K562 (cell line): ENCODE measurements around the gene CCK. TPM values are rescaled to one million over a fixed set of nuclear protein-coding genes. Genes with fewer than 3 reads are reported as not detected.

Source experiments
- ATAC-seq: fragments of 200-7000 bp; cut with Tn5 transposase; 3 replicates; pipeline ENCODE4 v1.9.1; 2020; ENCODE audit warnings: moderate library complexity
- BruUV-seq: library from RNA; stranded (reverse); fragments of 400-500 nt; replicated peaks from 2 replicates; lab custom pipeline; 2021; lab: Mats Ljungman, UMichigan
- CTCF ChIA-PET: fragments of 300-600 bp; formaldehyde crosslinking; extraction: SDS; loops from one replicate; lab custom pipeline; 2021; ENCODE audit warnings: low intra/inter-chr PET ratio; lab: Yijun Ruan, JAX
- POLR2A ChIA-PET: fragments of 300-600, 350-650 bp; sonication (Branson Sonifier 250); formaldehyde crosslinking; extraction: SDS; loops from one replicate; lab custom pipeline; 2021; ENCODE audit warnings: antibody characterized with exemption, inconsistent platforms; lab: Yijun Ruan, JAX
- DNase-seq, 4 experiments: peaks; one replicate each; pipeline versions ENCODE4 v3.0.0 to v3.0.0-alpha.2; 2011 to 2018; ENCODE audit warnings: low spot score in 3 of 4, mixed read lengths in 3 of 4; ENCODE audit errors: extremely low read depth in 1 of 4
- FAIRE-seq: peaks from 2 replicates; lab custom pipeline; 2011; peaks lifted over from hg19 to GRCh38; lab: Jason Lieb, UNC
- H2AFZ ChIP-seq: 2 replicates; pipeline ENCODE4 v1.6.0; 2011; ENCODE audit warnings: low read depth, low read length, control low read depth, inconsistent platforms
- H3K27ac ChIP-seq: fragments of 200-600 bp; 3 replicates; pipeline ENCODE4 v1.8.0; 2011; ENCODE audit warnings: low read depth, mild to moderate bottlenecking, control low read depth, inconsistent platforms, low read length, moderate library complexity, mixed read lengths; ENCODE audit errors: extremely low read depth
- H3K27me3 ChIP-seq, 2 experiments: fragments of 300-600 bp in 1 of 2; 2 replicates in 1 of 2; 3 replicates in 1 of 2; pipeline versions ENCODE4 v1.6.0 to v1.8.0; 2011; ENCODE audit warnings: inconsistent platforms in 2 of 2, low read length in 2 of 2, mild to moderate bottlenecking in 1 of 2, mixed read lengths in 1 of 2, moderate library complexity in 1 of 2; ENCODE audit not compliant: control insufficient read depth in 2 of 2, insufficient read depth in 2 of 2
- H3K36me3 ChIP-seq: fragments of 300-600 bp; 3 replicates; pipeline ENCODE4 v1.8.0; 2011; ENCODE audit warnings: mild to moderate bottlenecking, low read length, inconsistent platforms; ENCODE audit not compliant: control insufficient read depth, insufficient read depth
- H3K4me1 ChIP-seq, 2 experiments: fragments of 200-600 bp in 1 of 2; replicated peaks in 1 of 2; 2 replicates in 1 of 2; 3 replicates in 1 of 2; pipeline versions ENCODE4 v1.5.1 to v1.8.0; 2011; ENCODE audit warnings: inconsistent platforms in 2 of 2, low read length in 2 of 2, mild to moderate bottlenecking in 1 of 2, mixed read lengths in 1 of 2, moderate library complexity in 1 of 2; ENCODE audit not compliant: control insufficient read depth in 2 of 2, insufficient read depth in 2 of 2
- H3K4me2 ChIP-seq: 2 replicates; pipeline ENCODE4 v1.6.1; 2011; ENCODE audit warnings: low read length, control low read depth, inconsistent platforms, mixed read lengths; ENCODE audit not compliant: insufficient read depth
- H3K4me3 ChIP-seq: fragments of 200-600 bp; sonication (generic), shearing (Covaris generic); 2 replicates; pipeline ENCODE4 v1.5.1; 2016; ENCODE audit warnings: control low read depth, inconsistent platforms
- H3K79me2 ChIP-seq: fragments of 200-600 bp; 3 replicates; pipeline ENCODE4 v1.8.0; 2011; ENCODE audit warnings: low read length, inconsistent platforms; ENCODE audit not compliant: control insufficient read depth, insufficient read depth
- H3K9ac ChIP-seq, 2 experiments: 2 replicates each; pipeline versions ENCODE4 v1.6.0 to v1.6.1; 2011; ENCODE audit warnings: low read depth in 2 of 2, low read length in 2 of 2, control low read depth in 1 of 2, inconsistent platforms in 1 of 2, mild to moderate bottlenecking in 1 of 2, mixed read lengths in 1 of 2; ENCODE audit not compliant: insufficient read depth in 1 of 2
- H3K9me1 ChIP-seq: one replicate; pipeline ENCODE4 v1.6.0; 2011; ENCODE audit warnings: inconsistent platforms, mild to moderate bottlenecking, low read length, moderate library complexity; ENCODE audit not compliant: control insufficient read depth, insufficient read depth
- H3K9me3 ChIP-seq: replicated peaks from 2 replicates; pipeline ENCODE4 v1.5.1; 2011; ENCODE audit warnings: low read depth, low read length, inconsistent platforms; ENCODE audit not compliant: control insufficient read depth, insufficient read depth
- H4K20me1 ChIP-seq: replicated peaks from 2 replicates; pipeline ENCODE4 v1.6.1; 2011; ENCODE audit warnings: low read length, inconsistent platforms, mixed read lengths; ENCODE audit not compliant: control insufficient read depth, insufficient read depth
- MCM3 ChIP-seq: fragments of 450-650 bp; IDR thresholded peaks from 2 replicates; pipeline ENCODE4 v1.6.1; 2016
- MCM5 ChIP-seq: fragments of 450-650 bp; IDR thresholded peaks from 2 replicates; pipeline ENCODE4 v1.6.1; 2016; ENCODE audit warnings: low read depth
- SMARCA4 ChIP-seq: fragments of 450-650 bp; IDR thresholded peaks from 2 replicates; pipeline ENCODE4 v1.6.1; 2016
- TEAD2 ChIP-seq: fragments of 450-650 bp; IDR thresholded peaks from 2 replicates; pipeline ENCODE4 v1.6.1; 2016; ENCODE audit warnings: missing genetic modification characterization, control low read depth, missing compliant biosample characterization
- ZNF146 ChIP-seq: IDR thresholded peaks from one replicate; pipeline ENCODE4 v1.6.1; 2018; ENCODE audit warnings: missing compliant biosample characterization; ENCODE audit not compliant: unreplicated experiment
- WGBS: fragments of 100-300 bp; shearing (Covaris generic); methylation state at CpG from one replicate; pipeline ENCODE4 v1.1.6; 2016; ENCODE audit warnings: low coverage, mixed read lengths; ENCODE audit not compliant: insufficient coverage; ENCODE audit errors: missing lambda C conversion rate; 5-methylcytosine and 5-hydroxymethylcytosine counted together
- in situ Hi-C: fragments of 300-500 bp; cut with MboI; formaldehyde crosslinking; loops from 4 replicates; pipeline ENCODE4 v1.15.0; 2018; ENCODE audit warnings: inconsistent platforms, mixed read lengths
- intact Hi-C: fragments of 100-400 bp; cut with micrococcal nuclease; formaldehyde crosslinking; loops from 2 replicates; pipeline ENCODE4 v1.14.2; 2022
- polyA plus RNA-seq, 8 experiments: library from polyadenylated mRNA; depleted of rRNA in 4 of 8; stranded (reverse) in 5 of 8; unstranded in 3 of 8; fragments of >200 nt; fragmentation: Nextera tagmentation in 2 of 8; fragmentation: Illumina TruSeq in 1 of 8; extraction: Ambion mirVana in 2 of 8; extraction: Trizol in 1 of 8; gene quantifications; 2 replicates each; pipeline versions ENCODE4 v1.2.1 to v1.2.3, GENCODE V29; 2011 to 2014; ENCODE audit warnings: inconsistent platforms in 1 of 8, missing spikeins in 1 of 8
- total RNA-seq, 7 experiments: library from RNA; depleted of rRNA in 6 of 7; stranded (reverse); fragments of >200 nt in 6 of 7; fragmentation: Illumina TruSeq in 2 of 7; extraction: Trizol in 2 of 7; gene quantifications; 2 replicates each; pipeline versions ENCODE4 v1.2.1 to v1.2.3, GENCODE V29; 2011 to 2021; ENCODE audit warnings: low replicate concordance in 1 of 7
- TF ChIP-seq, protein P1 (sequence below): fragments of 450-650 bp; conservative IDR thresholded peaks from 2 replicates; pipeline ENCODE4 v1.6.1; 2016; ENCODE audit warnings: missing genetic modification characterization, low read depth, mild to moderate bottlenecking, missing compliant biosample characterization, moderate library complexity
- TF ChIP-seq, protein P2 (sequence below): fragments of 450-650 bp; IDR thresholded peaks from 2 replicates; pipeline ENCODE4 v1.6.1; 2016; ENCODE audit warnings: low read depth
- TF ChIP-seq, protein P3 (sequence below): fragments of 450-650 bp; IDR thresholded peaks from 2 replicates; pipeline ENCODE4 v1.6.1; 2016

CCK gene
- total and polyA plus RNA-seq, 9 of the 15 experiments (the other 6 are each of a cell fraction or from before 2014, with no cell fraction given), result not detected

- FAIRE-seq (no peak), DNase-seq (no peak), ATAC-seq (no peak)
- intact Hi-C loops (no loop called here), in situ Hi-C loops (no loop called here)
- Histone ChIP-seq H4K20me1 (no peaks in the 10 kb centered on the region), H3K9me3 (no peaks in the 10 kb centered on the region), H3K27ac (no peak overlapping the region), H3K79me2 (no peaks in the 10 kb centered on the region), H3K27me3 (no peaks in the 10 kb centered on the region), H2AFZ (no peak overlapping the region), H3K4me3 (no peak overlapping the region), H3K4me2 (no peak overlapping the region), H3K9ac (no peak overlapping the region), H3K36me3 (no peaks in the 10 kb centered on the region), H3K4me1 (no peaks in the 10 kb centered on the region), H3K9me1 (no peaks in the 10 kb centered on the region)
- no TSS peak for BruUV-seq
- CTCF ChIA-PET, result no interaction called here
- POLR2A ChIA-PET, result interaction anchor here (0.6 to 1.1 kb wide), 3 partner anchors 11 to 604 kb away, joined by 3 read pairs; no protein-coding TSS in a partner anchor
- WGBS, result 0% methylated on average over 2 of the region's 2 CpGs
- no peak for TF ChIP-seq TEAD2 (tag)
- TF ChIP-seq, protein P1, sequence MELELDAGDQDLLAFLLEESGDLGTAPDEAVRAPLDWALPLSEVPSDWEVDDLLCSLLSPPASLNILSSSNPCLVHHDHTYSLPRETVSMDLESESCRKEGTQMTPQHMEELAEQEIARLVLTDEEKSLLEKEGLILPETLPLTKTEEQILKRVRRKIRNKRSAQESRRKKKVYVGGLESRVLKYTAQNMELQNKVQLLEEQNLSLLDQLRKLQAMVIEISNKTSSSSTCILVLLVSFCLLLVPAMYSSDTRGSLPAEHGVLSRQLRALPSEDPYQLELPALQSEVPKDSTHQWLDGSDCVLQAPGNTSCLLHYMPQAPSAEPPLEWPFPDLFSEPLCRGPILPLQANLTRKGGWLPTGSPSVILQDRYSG (tag), result no peak
- TF ChIP-seq ZNF146 (CRISPR knock-in tag), result no peak
- no peak for TF ChIP-seq MCM3
- no peak for TF ChIP-seq SMARCA4
- TF ChIP-seq, protein P2, sequence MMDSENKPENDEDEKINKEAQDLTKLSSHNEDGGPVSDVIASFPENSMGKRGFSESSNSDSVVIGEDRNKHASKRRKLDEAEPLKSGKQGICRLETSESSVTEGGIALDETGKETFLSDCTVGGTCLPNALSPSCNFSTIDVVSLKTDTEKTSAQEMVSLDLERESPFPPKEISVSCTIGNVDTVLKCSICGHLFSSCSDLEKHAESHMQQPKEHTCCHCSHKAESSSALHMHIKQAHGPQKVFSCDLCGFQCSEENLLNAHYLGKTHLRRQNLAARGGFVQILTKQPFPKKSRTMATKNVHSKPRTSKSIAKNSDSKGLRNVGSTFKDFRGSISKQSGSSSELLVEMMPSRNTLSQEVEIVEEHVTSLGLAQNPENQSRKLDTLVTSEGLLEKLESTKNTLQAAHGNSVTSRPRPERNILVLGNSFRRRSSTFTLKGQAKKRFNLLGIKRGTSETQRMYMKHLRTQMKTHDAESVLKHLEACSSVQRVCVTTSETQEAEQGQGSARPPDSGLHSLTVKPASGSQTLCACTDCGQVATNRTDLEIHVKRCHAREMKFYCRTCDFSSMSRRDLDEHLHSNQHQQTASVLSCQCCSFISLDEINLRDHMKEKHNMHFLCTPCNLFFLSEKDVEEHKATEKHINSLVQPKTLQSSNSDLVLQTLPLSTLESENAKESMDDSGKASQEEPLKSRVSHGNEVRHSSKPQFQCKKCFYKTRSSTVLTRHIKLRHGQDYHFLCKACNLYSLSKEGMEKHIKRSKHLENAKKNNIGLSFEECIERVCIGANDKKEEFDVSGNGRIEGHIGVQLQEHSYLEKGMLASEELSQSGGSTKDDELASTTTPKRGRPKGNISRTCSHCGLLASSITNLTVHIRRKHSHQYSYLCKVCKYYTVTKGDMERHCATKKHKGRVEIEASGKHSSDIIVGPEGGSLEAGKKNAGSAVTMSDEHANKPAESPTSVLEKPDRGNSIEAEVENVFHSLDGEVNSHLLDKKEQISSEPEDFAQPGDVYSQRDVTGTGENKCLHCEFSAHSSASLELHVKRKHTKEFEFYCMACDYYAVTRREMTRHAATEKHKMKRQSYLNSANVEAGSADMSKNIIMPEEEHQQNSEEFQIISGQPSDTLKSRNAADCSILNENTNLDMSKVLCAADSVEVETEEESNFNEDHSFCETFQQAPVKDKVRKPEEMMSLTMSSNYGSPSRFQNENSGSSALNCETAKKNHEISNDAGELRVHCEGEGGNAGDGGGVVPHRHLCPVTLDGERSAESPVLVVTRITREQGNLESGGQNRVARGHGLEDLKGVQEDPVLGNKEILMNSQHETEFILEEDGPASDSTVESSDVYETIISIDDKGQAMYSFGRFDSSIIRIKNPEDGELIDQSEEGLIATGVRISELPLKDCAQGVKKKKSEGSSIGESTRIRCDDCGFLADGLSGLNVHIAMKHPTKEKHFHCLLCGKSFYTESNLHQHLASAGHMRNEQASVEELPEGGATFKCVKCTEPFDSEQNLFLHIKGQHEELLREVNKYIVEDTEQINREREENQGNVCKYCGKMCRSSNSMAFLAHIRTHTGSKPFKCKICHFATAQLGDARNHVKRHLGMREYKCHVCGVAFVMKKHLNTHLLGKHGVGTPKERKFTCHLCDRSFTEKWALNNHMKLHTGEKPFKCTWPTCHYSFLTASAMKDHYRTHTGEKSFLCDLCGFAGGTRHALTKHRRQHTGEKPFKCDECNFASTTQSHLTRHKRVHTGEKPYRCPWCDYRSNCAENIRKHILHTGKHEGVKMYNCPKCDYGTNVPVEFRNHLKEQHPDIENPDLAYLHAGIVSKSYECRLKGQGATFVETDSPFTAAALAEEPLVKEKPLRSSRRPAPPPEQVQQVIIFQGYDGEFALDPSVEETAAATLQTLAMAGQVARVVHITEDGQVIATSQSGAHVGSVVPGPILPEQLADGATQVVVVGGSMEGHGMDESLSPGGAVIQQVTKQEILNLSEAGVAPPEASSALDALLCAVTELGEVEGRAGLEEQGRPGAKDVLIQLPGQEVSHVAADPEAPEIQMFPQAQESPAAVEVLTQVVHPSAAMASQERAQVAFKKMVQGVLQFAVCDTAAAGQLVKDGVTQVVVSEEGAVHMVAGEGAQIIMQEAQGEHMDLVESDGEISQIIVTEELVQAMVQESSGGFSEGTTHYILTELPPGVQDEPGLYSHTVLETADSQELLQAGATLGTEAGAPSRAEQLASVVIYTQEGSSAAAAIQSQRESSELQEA, result no peak
- TF ChIP-seq, protein P3, sequence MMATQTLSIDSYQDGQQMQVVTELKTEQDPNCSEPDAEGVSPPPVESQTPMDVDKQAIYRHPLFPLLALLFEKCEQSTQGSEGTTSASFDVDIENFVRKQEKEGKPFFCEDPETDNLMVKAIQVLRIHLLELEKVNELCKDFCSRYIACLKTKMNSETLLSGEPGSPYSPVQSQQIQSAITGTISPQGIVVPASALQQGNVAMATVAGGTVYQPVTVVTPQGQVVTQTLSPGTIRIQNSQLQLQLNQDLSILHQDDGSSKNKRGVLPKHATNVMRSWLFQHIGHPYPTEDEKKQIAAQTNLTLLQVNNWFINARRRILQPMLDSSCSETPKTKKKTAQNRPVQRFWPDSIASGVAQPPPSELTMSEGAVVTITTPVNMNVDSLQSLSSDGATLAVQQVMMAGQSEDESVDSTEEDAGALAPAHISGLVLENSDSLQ, result no peak
- TF ChIP-seq MCM5, result no peak
Measured at GRCh38 chr3:42288385-42288784, 22.4 kb upstream of the CCK start.
